ENCODE measurements around the gene EXOC3.

- TF ChIP-seq, protein P1, sequence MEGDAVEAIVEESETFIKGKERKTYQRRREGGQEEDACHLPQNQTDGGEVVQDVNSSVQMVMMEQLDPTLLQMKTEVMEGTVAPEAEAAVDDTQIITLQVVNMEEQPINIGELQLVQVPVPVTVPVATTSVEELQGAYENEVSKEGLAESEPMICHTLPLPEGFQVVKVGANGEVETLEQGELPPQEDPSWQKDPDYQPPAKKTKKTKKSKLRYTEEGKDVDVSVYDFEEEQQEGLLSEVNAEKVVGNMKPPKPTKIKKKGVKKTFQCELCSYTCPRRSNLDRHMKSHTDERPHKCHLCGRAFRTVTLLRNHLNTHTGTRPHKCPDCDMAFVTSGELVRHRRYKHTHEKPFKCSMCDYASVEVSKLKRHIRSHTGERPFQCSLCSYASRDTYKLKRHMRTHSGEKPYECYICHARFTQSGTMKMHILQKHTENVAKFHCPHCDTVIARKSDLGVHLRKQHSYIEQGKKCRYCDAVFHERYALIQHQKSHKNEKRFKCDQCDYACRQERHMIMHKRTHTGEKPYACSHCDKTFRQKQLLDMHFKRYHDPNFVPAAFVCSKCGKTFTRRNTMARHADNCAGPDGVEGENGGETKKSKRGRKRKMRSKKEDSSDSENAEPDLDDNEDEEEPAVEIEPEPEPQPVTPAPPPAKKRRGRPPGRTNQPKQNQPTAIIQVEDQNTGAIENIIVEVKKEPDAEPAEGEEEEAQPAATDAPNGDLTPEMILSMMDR (IDR thresholded peaks at IDR 0.05), result peak in 1 of 12 donors; percentile 10
- TF ChIP-seq POLR2A (IDR thresholded peaks at IDR 0.05), result no peak
Measured at GRCh38 chr5:425714-426113, 17.3 kb upstream of the EXOC3 start.
